ENCODE data around the gene PCDHGA9.
"Not testable (repeated sequence)": the region's sequence is repeated elsewhere in the genome, so short reads cannot be mapped to it uniquely, and the experiment has no call there.

PCDHGA9 gene

GRCh38 chr5:141402553-141403243 is at the start of gene PCDHGA9:
PCDHGA9 (plus strand) TSS chr5:141402778; CDS start chr5:141402953, 175 bp downstream.
- DNase-seq: peak; percentile 6

- no peak for DNase-seq
These were observed 47.6 kb upstream of the PCDHGA9 start, which contains the start of gene PCDHGA4 for GRCh38 chr5:141354900-141355469. PCDHGA4 (plus strand) TSS chr5:141355021; CDS start chr5:141355108, 87 bp downstream.

GRCh38 chr5:141355641-141356040 is 46.9 kb upstream of the PCDHGA9 start:
- DNase-seq: no peak

GRCh38 chr5:141356133-141356532 is 46.4 kb upstream of the PCDHGA9 start:
- DNase-seq: no peak

DNA sequence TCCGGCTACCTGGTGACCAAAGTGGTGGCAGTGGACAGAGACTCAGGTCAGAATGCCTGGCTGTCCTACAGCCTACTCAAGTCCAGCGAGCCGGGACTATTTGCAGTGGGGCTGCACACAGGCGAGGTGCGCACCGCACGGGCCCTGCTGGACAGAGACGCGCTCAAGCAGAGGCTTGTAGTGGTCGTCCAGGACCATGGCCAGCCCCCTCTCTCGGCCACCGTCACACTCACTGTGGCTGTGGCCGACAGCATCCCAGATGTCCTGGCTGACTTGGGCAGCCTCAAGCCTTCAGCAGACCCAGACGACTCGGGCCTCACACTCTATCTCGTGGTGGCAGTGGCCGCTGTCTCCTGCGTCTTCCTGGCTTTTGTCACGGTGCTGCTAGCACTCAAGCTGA is 45.6 kb upstream of the PCDHGA9 start:
- no peak for DNase-seq

GRCh38 chr5:141359790-141360426 is 42.7 kb upstream of the PCDHGA9 start, which contains the start of gene PCDHGB2:
PCDHGB2 (plus strand) TSS chr5:141359994; CDS start chr5:141360136, 142 bp downstream.
- no peak for DNase-seq

DNA sequence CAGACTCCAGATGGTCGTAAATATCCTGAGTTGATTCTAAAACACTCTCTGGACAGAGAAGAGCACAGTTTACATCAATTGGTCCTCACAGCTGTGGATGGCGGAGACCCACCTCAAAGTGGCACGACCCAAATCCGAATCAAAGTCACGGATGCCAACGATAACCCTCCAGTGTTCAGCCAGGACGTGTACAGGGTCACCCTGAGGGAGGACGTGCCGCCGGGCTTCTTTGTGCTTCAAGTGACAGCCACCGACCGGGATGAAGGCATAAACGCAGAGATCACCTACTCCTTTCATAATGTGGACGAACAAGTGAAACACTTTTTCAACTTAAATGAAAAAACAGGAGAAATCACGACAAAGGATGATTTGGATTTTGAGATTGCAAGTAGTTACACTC is 41.9 kb upstream of the PCDHGA9 start:
- DNase-seq: no peak

DNA sequence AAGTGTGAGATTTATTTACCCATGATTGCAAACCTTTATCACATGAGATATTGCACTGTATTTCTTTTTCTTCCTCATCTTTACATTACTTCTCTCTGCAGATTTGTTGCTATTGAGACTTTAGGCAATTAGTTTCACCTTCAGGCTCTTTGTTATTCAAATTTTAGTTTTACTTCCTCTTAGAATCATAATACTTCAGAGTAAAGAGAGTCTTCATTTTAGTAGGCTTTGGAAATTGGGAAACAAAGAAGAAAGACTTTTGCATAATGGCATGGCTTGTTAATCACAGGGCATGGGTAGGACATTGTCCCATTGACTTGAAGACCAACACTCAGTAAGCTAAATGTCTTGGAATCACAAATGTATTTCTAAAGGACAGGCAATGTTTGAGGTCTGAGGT is 39.9 kb upstream of the PCDHGA9 start:
- DNase-seq: no peak

DNA sequence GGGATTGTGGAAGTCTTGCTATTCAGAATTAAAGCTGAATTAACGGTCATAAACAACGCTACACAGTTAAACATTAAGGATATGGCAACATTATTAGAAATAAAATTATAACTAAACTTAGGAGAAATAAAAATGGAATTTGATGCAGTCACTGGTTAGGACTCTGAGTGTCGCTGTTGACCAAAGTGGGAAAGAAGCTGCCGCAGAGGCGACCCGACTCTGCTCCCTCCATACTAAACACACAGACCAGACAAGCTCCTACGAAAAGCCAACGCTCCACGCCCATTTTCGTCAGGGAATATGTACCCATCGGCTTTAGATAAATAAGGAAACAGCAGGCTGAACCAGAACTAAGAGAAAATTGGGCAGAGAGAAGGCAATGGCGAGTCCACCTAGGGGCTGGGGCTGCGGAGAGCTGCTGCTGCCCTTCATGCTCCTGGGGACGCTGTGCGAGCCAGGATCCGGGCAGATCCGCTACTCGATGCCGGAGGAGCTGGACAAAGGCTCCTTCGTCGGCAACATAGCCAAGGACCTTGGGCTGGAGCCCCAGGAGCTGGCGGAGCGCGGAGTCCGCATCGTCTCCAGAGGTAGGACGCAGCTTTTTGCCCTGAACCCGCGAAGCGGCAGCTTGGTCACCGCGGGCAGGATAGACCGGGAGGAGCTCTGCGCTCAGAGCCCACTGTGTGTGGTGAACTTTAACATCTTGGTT is 38.5 kb upstream of the PCDHGA9 start, which contains the start of gene PCDHGA5:
TSS of gene PCDHGA5 (plus strand) at position 211 of the 709 bp plus-strand sequence. CDS start at position 380, 169 bp downstream.
- no peak for DNase-seq

DNA sequence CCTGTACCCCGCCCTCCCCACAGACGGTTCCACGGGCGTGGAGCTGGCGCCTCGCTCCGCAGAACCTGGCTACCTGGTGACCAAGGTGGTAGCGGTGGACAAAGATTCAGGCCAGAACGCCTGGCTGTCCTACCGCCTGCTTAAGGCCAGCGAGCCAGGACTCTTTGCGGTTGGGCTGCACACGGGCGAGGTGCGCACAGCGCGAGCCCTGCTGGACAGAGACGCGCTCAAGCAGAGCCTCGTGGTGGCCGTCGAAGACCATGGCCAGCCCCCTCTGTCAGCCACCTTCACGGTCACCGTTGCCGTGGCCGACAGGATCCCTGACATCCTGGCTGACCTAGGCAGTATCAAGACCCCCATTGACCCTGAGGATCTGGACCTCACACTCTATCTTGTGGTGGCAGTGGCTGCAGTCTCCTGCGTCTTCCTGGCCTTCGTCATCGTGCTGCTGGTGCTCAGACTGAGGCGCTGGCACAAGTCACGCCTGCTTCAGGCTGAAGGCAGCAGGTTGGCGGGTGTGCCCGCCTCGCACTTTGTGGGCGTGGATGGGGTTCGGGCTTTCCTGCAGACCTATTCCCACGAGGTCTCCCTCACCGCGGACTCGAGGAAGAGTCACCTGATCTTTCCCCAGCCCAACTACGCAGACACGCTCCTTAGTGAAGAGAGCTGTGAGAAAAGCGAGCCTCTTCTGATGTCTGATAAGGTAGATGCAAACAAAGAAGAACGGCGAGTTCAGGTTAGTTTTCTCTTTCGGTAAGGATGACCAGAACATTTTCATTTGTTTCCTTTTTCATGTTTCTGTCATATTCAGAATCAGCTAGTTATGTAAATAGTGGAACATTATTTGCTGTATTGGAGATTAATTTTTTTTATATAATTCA is 36.3 kb upstream of the PCDHGA9 start:
- DNase-seq: no peak

DNA sequence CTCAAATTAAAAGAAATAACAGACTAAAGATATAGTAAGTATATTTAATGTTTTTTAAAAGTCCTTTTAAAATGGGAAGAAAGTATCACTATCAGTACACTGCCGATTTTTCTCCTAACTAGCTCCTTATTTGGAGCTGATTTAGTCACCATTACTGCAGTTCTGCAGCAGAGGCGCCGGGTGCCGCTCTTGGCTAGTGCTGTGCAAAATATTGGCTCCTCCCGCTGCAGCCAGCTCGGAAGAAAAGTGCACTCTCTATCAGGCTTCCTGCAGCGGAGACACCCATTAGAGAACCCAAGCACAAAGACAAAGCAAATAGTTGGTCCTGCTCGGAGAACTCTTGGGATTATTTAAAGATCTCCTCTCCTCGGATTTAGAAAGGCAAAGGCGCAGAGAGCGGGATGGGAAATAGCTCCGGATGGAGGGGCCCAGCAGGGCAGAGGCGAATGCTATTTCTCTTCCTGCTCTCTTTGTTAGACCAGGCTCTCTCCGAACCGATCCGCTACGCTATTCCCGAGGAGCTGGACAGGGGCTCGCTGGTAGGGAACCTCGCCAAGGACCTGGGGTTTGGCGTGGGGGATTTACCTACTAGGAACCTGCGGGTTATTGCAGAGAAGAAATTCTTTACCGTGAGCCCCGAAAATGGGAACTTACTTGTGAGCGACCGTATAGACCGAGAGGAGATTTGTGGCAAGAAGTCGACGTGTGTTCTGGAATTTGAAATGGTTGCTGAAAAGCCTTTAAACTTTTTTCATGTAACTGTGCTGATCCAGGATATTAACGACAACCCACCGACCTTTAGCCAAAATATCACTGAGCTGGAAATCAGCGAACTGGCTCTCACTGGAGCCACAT is 32.4 kb upstream of the PCDHGA9 start, which contains the start of gene PCDHGB3:
TSS of gene PCDHGB3 (plus strand) at position 249 of the 855 bp plus-strand sequence. CDS start at position 402, 153 bp downstream.
- no peak for DNase-seq

DNA sequence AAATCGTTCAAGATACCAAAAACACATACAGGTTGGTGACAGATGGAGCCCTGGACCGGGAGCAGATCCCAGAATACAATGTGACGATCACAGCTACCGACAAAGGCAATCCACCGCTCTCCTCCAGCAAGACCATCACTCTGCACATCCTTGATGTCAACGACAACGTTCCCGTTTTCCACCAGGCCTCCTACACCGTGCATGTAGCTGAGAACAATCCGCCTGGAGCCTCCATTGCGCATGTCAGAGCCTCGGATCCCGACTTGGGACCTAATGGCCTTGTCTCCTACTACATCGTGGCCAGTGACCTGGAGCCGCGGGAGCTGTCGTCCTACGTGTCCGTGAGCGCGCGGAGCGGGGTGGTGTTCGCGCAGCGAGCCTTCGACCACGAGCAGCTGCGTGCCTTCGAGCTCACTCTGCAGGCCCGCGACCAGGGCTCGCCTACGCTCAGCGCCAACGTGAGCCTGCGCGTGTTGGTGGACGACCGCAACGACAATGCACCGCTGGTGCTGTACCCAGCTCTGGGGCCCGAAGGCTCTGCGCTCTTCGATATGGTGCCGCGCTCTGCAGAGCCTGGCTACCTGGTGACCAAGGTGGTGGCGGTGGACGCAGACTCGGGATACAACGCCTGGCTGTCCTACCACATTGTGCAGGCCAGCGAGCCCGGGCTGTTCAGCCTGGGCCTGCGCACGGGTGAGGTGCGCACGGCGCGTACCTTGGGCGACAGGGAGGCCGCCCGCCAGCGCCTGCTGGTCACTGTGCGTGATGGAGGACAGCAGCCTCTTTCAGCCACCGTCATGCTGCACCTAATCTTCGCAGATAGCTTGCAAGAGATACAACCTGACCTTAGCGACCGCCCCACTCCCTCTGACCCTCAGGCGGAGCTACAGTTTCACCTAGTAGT is 30.8 kb upstream of the PCDHGA9 start:
- DNase-seq: no peak

DNA sequence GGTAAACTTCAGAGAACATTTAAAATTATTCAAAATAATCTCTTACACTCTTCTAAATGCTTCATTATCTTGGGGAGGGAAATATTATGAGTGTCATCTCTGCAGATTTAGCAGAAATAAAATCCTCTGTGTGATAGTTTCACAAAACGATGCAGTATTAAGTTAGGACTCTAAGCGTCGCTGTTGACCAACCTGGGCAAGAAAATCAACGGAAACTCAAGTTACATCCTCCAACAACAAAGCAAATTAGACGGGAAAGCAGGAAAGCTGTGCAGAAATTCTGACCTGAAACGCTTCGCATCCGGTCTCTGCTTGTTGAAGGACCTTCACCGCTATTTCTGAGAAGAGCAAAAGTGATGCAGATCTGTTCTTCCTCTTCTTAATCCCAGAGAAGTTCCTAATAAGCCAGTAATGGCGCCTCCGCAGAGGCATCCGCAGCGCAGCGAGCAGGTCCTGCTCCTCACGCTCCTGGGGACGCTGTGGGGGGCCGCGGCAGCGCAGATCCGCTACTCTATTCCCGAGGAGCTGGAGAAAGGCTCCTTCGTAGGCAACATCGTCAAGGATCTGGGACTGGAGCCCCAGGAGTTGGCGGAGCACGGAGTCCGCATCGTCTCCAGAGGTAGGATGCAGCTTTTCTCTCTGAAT is 28.8 kb upstream of the PCDHGA9 start, which contains the start of gene PCDHGA6:
TSS of gene PCDHGA6 (plus strand) at position 219 of the 645 bp plus-strand sequence. CDS start at position 412, 193 bp downstream.
- no peak for DNase-seq

- DNase-seq: no peak
These were observed 28.0 kb upstream of the PCDHGA9 start for GRCh38 chr5:141374627-141375026.

GRCh38 chr5:141375444-141376155 is 27.0 kb upstream of the PCDHGA9 start:
- not testable (repeated sequence) for DNase-seq

- DNase-seq: peak; percentile 24
These were observed 19.9 kb upstream of the PCDHGA9 start, which contains the start of gene PCDHGA7 for GRCh38 chr5:141382469-141383294. PCDHGA7 (plus strand) TSS chr5:141382742; CDS start chr5:141382900, 158 bp downstream.

DNA sequence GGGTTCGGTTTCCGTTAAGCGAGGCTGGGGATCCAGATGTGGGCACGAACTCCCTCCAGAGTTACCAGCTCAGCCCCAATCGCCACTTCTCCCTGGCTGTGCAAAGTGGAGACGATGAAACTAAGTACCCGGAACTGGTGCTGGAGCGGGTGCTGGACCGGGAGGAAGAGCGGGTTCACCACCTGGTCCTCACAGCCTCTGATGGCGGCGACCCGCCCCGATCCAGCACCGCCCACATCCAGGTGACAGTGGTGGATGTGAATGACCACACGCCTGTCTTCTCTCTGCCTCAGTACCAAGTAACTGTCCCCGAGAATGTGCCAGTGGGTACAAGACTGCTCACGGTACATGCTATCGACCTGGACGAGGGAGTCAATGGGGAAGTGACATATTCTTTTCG is 19.2 kb upstream of the PCDHGA9 start:
- DNase-seq: no peak
